Measurements from ENCODE around the gene STYXL1.
"Not testable (repeated sequence)": the region's sequence is repeated elsewhere in the genome, so short reads cannot be mapped to it uniquely, and the experiment has no call there.

The STYXL1 gene

DNA sequence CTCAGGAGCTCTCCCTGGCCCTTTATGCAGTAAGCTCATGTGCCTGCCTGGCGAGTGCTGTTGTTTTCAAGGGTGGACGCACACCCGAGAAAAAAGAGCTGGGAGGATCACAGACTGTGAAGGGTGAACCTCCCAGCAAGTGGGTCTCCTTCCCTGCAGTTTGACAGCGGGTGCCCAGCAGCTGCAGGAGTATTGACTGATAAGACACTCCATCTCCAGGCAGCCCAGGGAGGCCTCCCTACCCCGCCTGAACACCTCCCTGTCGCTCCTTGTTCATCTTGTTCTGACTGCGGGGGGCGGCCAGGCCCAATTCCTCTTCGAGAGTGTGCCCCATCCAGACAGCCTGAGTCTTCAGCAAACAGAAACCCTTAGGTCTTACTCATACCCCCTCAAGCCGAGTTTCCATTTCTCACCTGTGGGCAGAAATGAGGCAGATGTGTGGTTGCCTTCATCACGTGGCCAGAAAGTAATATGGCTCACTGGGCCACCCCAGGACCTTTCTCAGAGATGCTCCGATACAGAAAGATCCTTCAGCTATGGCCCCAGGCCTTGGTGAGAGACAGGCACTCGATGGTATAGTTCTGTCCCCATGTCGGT lies 17.3 kb upstream of the STYXL1 start:
- DNase-seq = no peak

DNA sequence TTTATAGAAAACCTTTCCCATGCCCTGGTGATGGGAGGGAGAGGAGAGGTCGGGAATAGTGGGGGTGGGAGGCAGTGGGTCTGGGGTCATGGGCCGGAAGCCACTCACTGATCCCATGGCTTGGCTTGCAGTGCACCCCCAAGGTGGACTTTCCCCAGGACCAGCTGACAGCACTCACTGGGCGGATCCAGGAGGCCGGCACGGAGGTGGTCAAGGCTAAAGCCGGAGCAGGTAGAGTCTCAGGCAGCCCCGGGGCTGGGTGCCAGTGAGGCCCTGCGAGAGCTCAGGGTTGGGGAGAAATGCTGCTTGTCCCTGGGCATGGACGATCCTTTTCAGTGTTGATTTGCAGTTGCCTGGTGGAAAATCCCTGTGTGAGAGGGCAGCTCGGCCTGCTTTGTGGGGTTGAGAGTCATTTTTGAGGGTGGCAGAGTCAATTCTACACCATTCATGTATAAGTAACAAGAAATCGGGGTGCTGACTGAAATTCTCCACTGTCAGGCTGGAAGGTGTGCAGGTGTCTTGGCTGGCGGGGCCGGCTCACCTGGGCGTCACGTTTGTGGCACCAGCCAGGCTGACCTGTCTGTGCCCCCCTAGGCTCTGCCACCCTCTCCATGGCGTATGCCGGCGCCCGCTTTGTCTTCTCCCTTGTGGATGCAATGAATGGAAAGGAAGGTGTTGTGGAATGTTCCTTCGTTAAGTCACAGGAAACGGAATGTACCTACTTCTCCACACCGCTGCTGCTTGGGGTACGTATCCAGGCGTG lies 16.6 kb upstream of the STYXL1 start:
- DNase-seq = no peak

DNA sequence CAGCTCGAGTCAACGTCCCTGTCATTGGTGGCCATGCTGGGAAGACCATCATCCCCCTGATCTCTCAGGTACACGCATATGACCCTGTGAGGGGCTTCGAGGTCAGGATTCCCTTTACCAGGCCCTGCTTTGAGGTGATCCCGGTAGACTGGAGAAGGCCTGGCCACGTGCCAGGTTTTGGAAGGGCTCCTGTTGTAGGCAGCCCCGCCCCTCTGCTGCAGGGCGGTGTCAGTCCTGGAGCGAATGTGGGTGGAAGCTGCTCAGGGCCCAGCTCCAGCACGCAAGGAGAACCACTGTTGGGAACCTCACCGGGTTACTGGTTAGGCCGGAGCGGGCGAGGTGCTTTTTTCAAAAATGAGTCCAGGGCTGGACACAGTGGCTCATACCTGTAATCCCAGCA lies 15.7 kb upstream of the STYXL1 start:
- DNase-seq = no peak

DNA sequence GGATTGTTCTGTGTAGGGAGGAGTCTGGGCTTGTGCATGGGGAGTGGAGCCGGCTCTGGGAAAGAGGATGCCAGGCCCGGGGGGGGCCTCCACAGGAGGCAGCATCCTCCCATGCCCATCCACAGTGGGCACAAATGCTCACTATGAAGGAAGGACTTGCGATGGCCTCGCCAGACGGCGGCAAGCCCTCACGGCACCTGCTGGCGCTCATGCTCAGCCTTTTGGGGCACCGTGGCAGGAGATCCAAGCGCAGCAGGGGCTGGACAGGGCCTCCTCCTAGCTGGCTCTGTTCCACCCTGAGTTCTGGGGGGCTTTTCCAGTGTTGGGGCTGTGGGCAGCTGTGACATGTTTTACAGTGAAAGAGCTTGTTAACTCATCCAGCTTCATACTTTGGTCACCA lies 15.3 kb upstream of the STYXL1 start:
- DNase-seq = no peak

DNA sequence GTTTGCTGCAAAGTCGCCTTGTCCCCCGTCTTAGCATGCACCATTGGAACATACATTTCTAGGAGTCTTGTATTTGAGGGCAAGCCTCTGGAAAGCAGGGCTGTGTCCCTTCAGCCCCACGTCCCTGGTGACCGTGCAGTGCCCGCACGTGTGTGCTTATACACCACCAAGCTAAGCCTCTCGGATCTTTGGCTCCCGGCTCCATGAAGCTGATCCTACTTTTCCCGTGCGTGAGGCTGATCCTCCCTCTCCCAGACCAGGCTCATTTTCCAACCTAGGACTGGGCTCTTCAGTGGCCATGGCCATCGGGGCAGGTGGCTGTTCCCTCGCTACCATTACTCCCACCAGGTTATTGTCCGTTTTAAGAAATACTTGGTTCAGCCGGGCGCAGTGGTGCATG lies 14.5 kb upstream of the STYXL1 start:
- DNase-seq = no peak

DNA sequence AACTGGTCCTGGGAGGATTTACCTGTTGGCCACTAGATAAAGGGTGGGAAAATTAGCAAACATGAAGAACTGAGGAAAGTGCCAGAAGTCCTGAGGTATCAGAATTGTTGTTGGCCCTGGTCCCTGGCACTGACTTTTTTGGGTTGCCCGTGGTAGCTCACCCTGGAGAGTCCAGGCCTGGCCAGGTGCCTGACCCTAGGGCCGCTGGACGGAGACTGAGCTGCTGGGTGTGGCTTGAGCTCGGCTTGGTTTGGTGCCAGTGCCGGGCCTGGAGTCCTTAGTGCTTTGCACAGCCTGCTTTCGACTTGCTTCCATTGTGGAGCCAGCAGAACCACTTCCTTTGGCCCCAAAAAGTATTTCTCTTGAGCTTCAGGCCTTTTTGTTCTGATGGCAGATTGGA lies 13.0 kb upstream of the STYXL1 start:
- DNase-seq = no peak

DNA sequence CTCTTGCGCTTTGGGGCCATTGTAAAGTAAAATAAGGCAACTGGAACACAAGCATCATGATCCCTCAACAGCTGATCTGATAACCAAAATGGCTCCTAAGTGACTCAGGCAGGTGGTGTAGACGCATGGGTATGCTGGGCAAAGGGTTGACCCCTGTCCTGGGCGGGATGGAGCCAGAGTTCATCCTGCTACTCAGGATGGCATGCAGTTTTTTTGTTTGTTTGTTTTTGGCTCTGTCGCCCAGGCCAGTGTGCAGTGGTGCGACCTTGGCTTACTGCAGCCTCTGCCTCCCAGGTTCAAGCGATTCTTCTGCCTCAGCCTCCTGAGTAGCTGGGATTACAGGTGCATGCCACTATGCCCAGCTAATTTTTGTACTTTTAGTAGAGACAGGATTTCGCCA lies 10.9 kb upstream of the STYXL1 start:
- DNase-seq = not testable (repeated sequence)

DNA sequence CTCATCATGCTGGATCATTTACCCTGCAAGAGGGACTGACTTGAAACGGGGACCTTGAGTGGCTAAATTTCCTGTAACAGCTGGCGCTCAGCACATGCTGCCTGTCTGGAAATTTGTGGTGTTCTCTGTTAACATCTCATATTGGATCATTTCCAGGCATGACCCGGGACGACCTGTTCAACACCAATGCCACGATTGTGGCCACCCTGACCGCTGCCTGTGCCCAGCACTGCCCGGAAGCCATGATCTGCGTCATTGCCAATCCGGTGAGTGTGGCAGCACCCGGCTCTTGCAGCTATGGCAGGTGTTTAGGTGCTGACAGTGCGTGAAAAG lies 10.0 kb upstream of the STYXL1 start:
- no peak for DNase-seq

DNA sequence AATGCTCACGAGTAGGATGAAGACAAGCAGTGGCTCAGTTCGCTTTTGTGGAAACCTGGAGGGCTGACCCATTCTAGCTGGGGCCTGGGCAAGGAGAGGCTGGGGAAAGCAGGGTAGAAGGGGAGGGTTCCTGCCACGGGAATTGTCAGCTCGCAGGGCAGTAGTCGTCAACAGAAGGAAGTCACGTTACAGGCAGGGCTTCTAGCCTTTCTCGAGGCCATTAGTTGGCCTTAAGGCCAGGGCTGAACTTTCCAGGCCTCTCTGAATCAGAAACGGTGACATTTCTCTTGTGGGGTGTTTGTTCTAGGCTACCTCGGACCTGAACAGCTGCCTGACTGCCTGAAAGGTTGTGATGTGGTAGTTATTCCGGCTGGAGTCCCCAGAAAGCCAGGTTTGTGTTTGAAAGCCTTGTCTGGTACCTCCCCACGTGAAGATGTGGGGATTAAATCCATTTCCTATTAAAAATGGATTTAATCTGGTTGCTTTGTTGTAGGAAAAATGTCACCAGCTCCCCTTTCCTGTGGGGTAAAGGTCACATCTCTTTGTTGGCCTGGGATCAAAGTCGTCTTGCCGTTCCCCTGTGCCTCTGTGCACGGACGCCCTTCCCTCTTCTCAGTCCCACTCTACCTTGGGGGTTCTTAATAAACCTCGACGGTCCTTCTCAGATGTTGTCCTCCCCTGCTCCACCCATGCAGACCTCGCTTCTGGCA lies 9.5 kb upstream of the STYXL1 start:
- no peak for DNase-seq

DNA sequence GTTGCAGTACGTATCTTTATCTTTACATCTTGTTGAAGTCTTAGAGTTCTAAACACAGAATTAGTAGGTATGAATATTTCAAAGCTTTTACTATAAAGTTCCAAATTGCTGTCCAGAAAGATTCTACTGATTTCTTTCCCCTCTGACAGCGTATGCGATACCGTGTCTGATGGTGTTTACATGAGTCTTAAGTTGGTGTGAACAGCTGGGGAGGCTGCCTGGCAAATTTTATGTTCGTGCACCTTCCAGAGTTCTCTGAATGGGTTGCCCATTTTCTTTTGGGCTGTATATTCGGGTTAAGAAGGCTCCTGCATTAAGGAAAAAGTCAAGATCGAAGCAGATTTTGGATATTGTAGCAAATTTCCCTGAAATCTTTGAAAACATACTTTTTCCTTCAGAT lies 8.4 kb upstream of the STYXL1 start:
- DNase-seq = no peak

DNA sequence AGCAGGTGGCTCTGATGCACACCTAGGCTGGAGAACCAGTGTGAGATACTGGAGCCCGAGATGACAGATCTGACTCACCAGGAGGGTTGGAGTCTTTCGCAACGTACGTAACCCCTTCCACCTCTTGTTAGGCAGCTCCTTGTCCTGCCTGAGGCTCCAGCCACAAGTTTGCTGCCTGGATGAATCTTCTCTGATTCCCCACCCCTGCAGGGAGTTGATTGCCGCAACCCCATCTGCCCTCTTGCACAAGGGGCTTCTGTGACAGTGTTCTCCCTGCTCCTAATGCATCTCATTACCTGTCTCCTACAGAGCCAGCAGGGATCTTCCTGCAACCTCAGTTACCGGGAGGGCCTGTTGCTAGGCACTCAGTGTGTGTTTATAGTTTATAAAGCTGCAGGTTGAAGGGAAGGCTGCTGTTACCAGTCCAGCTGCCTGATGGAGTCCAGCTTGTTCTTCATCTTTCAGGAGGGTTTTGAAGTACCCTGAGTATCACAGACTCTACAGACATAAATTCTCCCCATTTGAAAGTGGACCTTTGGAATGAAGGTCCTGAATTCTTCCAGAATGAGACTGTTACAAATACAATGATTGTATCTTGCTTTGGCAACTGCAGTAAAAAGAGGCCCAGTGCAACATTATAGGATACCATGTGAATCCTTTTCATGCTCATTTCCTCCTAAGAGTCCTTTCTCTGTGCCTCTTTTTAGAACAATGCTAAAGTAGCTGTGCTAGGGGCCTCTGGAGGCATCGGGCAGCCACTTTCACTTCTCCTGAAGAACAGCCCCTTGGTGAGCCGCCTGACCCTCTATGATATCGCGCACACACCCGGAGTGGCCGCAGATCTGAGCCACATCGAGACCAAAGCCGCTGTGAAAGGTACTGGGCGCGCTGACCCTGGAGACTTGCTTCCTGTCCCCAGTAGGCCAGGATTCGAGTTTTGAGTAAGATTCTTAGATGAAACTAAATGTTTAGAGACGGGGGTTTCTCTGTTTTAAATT lies 6.6 kb upstream of the STYXL1 start:
- DNase-seq = no peak

DNA sequence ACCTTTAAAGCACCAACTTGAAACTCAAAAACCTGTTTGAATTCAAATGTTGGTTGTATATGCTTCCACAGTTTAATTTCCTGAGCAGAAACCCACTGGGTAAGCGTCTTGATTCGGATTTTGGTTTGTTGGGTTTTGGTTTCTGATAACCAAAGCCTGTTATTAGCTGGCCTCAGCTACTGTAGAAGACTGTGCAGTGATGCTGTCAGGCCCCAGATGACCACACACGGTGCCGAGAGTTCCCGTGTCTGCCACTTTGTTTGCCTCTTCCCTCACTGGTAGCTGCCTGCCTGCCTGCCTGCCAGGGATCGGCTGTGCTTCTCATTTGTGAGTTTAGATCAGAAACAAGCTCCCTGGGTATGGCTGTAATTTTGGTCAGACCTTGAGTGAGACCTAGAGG lies 5.7 kb upstream of the STYXL1 start:
- no peak for DNase-seq

DNA sequence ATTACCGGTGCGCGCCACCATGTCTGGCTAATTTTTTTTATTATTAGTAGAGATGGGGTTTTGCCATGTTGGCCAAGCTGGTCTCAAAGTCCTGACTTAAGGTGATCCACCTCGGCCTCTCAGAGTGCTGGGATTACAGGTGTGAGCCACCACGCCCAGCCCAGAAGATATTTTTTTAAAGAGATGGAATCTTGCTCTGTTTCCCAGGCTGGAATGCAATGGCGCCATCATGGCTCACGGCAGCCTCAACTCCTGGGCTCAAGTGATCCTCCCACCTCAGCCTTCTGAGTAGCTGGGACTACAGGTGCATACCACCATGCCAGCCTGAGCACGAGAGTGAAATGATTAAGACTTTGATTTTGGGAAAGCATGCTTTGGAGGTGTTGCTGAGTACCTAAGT lies 4.9 kb upstream of the STYXL1 start:
- not testable (repeated sequence) for DNase-seq

DNA sequence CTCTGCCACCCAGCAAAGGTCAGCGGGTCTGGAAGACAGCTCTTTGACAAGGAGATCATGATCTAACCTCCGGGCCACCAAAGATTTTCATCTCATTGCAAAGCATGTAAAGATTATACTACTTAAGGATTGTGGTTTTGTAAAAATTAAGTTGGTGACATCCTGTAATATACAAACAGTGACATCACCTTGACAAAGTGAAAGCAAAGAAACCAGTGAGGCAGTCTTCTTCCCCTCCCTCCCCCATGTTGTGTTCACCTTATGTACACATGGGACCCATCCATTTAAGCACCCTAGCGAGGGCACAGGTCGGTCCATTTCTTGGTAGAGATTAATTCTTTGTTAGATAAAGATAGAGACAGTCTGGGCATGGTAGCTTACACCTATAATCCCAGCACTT lies 4.0 kb upstream of the STYXL1 start:
- no peak for DNase-seq

DNA sequence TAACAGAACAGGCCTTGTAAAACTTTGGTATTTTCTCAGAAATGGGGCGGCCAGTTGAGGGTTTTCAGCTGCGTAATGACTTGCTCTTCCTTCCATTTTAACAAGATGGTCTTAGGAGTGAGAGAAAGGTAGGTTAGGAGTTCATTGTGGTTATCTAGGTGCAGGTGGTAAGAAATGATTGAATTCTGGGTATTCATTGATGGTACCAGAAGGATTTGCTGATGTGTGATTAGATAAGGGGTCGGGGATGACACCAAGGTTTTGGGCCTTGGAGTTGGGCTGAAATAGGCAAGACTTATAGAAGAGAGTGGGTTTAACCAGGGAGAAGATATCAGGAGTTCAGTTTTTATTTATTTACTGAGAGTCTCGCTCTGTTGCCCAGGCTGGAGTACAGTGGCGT lies 2.7 kb upstream of the STYXL1 start:
- DNase-seq = no peak

DNA sequence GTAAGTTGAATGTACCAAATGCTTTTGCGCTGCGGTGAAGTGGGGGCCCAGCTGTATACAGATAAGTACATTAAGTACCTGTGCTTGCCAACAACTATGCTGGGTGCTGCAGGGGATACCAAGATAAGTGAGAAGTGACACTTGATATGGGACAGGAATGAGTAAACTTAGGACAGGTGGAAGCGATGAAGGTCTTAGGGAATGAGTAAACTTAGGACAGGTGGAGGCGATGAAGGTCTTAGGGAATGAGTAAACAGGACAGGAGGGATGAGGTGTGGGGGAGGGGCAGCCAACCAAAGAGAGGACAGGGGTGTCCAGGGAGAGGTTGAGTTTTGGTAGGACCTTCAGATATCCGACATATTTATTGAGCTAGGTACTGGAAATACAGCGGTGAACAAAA lies 1.5 kb upstream of the STYXL1 start:
- DNase-seq = no peak

DNA sequence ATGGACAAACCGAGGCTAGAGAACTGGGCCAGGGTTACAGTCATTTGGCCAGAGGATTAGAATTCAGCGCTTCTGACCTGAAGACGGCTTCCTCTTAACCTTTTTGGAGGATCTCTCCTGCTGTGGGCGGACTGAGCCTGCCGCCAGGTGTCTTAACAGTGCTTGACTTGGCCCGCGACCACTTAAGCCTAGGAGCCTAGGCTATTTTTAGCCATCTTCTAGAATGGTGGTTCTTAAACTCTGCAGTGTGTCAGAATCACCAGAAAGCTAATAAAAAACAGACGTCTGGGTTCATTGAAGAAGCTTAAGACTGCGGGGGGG lies 828 bp upstream of the STYXL1 start:
- DNase-seq = peak; percentile 28

DNA sequence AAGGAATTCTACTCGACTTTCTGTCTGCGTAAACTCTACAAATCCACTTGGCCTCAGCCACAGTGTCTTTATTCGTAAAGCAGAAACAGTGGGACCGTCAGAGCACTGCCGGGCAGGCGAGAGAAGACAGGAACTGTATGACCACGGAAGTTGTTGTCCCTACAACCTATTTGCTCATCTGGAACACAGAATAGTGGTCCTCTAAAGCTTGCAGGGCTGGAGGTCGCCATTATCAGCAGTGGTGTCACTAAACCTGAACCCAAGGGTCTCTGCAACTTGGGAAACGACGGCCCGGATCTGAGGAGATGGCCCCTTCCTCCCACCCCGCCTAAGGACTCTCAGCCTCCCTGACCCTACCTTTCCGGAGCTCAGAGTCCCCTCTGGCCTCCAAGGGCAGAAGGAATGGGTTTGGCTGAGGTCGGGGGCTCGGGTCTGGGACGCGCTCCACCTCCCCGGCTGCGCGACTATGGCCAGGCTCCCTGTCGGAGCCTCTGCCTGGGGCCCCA lies 442 bp downstream of the STYXL1 start:
- DNase-seq = peak; percentile 27

DNA sequence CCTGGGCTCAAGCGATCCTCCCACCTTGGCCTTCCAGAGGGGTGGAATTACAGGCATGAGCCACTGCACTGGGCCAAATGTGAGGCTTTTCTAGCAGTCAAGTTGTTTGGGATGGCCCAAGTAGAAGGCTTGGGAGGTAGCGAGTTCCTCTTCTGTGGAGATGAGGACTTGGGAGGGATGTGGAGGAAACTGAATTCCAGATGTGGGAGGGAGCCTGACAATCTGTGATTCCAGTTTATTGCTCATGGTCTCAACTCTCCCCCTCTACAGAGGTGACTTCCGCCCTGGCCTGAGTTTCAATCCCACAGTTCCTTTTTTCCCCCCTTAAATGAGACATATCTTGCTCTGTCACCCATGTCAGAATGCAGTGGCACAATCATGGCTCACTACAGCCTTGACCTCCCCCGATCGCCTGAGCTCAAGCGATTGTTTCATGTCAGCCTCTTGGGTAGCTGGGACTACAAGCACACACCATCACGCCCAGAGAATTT lies 3.4 kb downstream of the STYXL1 start:
- no peak for DNase-seq

DNA sequence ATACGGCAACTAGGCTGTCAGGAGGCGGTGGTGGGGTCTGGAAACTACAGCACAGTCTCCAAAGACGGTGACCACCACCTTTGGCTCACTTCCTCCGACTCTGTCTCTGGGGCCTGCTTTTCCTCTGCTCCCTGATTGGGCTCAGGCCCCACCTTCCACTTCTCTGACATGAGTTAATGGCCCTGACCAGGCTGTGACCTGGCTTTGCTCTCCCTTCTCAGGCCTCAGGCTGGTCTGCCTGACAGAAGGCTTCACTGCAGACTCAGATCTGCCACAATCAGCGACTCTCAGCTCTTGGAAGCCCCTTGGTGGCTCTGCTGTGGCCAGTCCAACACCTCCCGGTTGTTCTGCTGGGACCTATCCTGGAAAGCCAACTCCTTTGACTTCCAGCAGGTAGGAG lies 7.7 kb downstream of the STYXL1 start:
- DNase-seq = no peak

DNA sequence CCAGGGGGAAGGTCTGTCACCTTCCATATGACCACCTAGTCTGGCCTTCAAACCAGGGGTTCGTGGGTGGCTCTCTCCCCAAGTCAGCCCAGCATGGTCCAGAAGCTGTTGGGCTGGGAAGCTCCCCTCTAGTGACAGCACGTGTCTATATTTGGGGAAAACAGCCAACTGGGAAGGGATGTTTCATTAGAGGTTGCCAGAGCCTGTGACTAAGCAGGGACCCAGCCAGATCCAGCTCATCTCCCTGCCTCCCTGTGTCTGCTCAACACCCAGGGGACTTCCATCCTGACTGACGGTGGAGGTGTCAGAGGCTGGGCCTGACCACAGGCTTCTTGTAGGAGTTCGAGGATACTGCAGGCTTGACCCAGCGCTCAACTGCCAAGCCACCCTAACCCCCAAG lies 10.5 kb downstream of the STYXL1 start:
- DNase-seq = no peak

DNA sequence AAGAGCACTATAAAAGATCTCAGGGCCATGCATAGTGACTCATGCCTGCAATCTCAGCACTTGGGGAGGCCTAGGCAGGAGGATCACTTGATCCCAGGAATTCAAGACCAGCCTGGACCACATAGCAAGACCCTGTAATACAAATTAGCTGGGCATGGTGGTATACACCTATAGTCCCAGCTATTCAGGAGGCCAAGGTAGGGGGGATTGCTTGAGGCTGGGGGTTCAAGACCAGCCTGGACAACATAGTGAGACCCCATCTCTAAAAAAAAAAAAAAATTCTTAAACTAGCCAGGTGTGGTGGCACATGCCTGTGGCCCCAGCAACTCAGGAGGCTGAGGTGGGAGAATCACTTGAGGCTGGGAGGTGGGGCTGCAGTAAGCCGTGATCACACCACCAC lies 15.8 kb downstream of the STYXL1 start:
- DNase-seq = no peak

DNA sequence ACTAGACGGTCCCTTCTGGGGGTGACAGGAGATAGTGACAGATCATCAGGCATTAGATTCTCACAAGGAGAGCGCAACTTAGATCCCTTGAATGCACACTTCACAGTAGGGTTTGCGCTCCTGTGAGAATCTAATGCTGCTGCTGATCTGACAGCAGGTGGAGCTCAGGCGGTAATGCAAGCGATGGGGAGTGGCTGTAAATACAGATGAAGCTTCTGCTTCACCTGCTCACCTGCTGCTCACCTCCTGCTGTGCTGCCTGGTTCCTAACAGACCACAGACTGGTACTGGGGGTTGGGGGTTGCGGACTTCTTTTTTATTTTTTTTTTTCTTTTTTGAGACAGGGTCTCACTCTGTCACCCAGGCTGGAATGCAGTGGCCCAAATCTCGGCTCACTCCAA lies 18.1 kb downstream of the STYXL1 start:
- DNase-seq = not testable (repeated sequence)
